Fibroblast of skin of right quadriceps (primary cell): ENCODE results near the gene UNC5CL.
"Not testable (repeated sequence)": the region's sequence is repeated elsewhere in the genome, so short reads cannot be mapped to it uniquely, and the experiment has no call there.

Experiments
- DNase-seq: peaks from one replicate; pipeline ENCODE4 v3.0.0-alpha.2; 2013

UNC5CL gene

DNA sequence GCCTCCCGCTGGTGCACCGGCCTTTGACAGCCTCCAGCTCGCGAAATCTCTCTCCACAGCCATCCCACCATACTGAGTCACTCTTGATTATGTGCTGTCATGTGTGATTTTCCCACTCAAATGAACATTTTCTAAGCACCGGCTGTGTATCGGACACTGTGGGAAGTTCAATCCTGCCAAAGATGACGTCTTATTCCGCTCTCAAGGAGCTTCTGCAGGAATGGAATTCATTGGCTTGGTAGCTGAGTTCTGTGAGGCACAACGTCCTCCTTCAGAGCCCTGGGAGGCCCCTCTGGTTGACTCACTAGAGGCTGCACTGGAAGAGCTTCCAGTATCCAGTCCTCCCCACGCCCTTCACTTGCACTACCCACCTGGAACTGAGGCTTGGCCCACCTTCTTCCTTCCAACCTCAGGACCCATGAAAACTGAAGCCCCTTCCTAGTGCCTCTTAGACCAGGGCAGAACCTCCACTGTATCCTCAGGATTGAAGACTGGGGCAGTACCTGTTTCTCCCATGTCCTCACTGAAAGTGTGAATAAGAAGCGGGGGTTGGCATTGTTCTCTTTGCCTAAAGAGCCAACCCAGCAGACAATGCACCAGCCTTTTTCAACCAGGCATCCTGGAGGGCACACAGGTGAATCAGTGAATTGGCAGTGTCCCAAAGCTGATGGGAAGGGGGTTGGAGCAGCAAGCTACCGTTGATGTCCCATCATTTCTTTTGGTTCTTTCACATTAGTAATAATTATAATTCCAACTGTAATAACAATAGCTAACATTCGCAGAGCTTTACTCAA, 1.7 kb downstream of the UNC5CL start:
- no peak for DNase-seq

DNA sequence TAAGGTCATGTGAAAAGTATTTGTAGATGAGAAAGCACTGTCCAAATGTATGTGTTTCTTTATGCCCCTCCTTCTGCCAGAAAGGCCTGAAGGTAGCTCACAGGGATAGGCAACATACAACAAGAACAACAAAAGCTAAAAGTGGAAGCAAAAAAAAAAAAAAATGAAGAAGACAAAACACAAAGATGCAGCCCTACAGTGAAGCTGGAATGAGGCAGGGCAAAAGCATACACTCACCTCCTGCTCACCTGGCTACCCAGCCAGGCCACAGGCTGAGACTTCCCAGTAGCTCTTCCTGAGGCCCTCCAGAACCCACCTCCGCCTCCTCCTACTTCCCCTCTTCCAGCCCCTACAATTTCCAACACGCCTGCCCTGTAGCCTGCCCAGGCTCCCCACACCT, 2.4 kb downstream of the UNC5CL start:
- DNase-seq = no peak

DNA sequence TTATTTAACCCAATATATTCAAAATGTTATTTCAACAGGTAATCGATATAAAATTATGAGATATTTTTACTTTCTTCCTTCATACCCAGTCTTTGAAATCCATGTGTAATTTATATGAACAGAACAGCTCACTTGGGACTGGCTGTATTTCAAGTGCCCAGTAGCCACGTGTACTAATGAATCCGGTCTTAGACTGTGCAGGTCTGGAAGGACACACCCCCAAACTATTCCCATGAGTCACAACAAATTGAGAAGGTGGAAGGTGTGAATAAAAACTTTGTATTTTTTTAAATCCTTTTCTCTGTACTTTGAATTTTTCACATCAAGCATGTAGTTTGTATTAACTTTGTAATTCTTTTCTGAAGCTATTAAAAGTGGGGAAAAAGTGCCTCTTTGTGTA, 2.8 kb downstream of the UNC5CL start:
- no peak for DNase-seq

DNA sequence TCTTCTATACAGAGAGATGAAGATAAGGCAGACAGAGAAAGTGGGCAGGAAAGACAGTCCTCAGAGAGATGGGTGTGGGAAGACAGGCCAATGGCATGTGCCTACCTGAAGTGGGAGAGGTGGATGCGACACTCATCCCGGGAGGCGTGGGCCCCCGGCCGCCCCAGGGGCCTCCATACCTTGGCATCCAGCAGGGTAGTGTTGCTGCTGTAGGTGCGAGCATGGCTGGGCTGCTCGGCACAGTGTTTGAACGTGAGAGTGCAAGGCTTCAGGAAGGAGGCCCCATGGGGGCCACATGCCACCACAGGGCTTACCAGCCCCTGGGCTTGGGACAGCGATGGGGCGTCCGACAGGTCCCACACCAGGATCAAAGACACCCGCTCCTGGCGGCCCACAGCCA, 5.2 kb downstream of the UNC5CL start:
- no peak for DNase-seq

DNA sequence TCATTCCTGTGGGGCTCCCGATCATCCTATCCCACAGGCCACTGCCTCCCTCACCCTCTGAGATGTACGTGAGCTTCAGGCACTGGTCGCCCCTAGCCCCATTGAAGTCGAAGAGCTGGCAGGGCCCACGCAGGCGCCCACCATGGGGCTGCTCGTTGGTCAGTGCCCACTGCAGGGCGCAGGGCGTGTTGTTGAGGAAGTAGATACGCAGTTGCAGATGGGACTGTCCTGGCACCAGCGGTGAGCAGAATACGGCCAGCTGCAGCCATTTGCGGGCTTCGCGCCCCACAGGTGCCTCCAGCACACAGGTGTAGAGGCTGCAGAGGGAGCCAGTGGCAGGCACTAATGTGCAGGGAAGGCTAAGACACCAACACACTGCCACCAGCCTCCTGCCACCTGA, 6.2 kb downstream of the UNC5CL start:
- no peak for DNase-seq

DNA sequence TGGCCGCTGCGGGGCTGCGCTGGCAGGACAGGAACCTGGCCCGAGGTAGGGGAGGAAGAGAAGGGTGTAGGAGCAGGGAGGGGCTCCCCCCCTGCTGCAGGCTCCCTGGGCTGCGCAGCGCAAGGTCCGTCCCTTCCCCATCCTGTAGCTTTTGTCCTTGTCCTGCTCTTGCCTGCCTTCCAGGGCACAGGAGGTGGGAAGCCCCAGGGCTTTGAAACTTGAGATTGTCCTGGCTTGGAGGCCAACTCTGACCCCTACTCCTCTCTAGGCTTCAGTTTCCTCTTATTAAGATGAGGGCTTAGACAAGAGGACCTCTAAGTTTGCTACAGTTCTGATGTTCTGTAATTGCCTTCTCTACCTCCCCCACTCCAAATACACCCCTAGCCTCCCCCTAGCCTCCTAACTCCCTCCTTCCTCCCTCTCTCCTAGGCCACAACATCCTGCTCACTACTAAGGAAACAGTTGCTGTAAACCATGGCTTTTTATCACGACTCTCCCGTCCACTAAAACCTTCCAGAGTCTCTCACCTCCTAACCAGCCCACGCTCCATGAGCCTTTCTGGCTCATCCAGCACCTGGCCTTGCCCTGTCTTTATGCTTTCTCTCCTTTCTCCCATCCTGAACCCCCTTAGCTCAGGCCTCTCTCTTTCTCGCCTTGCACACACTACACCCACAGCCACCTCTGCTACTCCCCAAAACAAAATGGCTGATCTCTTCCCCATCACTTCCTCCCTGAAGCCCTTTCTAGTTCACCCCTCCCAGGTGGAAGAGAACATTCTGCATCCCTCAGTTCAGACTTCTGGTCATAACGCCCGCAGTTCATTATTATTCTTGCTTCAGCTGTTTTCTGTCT, 10.2 kb downstream of the UNC5CL start:
- DNase-seq = no peak

DNA sequence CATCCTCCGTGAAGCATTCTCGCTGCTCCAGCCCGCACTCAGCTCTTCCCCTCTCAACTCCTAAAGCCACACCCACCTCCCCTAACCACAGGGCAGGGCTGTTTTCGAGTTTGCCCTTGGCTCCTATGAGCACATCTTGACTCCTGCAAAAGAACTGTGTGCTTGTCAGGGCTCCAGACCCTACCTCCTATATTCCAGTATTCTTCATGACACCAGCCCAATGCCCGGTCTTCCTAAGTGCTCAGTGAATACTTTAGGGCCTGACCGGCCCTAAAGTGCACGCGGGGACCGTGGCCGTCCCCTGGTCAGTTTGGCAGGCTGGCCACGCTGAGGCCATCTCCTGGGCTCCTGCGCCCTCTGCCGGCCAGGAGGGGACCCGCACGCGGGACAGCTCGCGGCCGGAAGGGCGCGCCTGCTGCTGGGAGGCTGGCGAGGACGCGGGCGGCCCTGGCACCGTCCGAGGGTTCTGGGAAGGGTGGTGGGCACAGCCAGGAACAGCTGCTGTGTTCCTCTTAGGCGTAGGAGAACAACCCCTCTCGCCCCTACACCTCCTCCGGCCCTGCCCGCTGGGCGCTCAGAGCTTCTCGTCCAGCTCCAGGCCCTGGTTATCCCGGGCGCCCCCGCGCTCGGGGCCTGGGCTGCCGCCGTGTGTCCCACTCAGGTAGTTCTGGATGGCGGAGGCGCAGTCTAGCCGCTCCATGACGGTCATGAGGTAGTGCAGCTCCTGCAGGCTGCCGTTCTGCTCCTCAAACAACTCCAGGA, 11.0 kb downstream of the UNC5CL start:
- peak; percentile 71 for DNase-seq

DNA sequence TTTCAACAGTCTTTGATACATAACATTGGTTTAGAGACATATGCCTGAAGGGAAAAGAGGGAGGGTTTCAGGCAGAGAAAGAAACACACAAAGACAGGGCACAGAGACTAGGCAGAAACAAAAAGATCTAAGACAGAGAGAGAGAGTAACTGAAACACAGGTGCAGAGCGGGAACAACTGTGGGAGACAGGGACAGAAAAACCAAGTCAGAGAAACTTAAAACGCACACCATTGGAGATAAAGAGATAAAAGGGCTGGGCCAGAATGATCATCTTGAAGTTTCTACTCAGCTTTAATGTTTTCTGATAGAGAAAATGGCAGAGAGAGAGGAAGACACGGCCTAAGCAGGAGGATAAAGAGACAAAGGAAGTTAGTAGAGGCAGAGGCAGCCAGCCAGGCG, 11.8 kb downstream of the UNC5CL start:
- DNase-seq = no peak

DNA sequence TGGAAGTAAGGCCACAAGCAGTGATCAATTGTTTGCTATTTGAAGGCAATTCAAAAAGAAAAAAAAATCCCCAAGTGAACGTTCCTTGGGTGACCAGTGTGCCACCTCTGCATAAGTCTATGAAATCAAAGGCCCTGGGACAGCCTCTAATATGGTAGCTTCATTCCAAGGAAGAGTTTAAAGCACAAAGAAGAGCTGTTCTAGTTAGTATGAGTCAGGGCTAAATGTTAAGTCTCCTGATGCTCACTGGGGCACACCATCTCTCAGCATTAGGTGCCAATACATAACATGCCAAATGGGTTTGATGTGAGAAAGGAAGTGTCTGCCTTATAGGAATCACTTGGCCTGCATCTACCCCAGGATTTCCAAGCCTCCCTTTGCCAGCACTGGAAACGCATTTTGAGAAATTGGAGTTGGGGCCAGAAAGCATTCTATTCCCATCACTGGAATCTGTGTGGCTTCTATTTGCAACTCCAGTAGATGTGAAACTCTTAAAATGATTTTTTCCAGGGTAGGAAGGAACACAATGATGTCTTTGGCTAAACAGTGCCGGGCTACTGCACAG, 13.0 kb downstream of the UNC5CL start:
- DNase-seq = no peak

DNA sequence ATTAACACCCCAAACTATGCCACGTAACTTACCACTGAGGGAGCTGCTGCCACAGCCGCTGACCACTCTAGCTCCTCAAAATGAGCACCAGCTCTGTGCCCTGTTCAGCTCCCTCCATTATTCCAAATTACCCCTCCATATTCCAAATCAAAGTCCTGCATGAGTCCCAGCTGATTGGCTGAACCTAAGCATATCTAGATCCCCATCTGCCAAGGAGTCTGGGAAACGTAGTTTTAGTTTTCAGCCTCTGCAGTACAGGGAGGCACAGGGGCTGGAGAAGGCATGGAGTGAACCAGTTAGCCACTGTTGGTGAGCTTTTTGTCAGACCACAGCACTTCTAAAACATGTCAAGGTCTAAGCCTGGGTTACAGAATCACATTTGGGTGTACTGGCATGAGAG, 15.9 kb downstream of the UNC5CL start:
- DNase-seq = no peak

DNA sequence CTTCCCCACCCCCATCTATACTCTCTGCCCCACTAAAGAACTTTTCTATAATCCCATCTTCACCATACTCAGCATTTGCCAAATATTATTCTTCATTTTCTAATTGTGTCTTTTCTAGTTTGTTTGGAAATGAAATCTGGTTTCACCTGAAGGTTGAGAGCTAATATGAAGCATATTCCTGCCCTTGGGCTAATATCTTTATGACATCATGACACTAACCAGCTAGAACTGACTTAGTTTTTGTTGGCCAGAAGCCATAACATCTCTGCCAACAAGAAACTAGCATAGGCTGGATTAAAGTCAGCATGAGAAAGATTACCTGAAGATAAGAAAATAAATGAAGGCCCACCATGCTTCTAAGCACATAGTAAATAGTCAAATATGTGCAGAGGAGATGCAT, 16.7 kb downstream of the UNC5CL start:
- no peak for DNase-seq

DNA sequence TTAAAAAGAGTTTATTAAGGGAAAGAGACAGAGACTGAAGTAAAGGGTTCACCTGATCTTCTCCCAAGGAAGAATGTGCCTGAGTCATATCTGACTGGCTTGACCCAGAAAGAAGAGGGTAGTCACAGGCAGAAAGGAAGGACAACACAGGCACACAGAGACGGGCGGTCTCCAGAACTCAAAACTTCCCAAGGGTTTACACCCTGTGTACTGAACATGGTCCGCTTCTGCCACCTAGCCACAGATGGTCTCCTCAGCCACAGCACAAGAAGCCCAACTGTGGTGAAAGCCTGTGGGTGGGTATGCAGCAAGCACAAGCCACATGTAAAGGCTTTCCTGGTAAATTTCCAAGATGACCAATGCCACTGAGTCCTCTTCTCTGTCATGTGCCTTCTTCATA, 17.2 kb downstream of the UNC5CL start:
- peak; percentile 73 for DNase-seq

DNA sequence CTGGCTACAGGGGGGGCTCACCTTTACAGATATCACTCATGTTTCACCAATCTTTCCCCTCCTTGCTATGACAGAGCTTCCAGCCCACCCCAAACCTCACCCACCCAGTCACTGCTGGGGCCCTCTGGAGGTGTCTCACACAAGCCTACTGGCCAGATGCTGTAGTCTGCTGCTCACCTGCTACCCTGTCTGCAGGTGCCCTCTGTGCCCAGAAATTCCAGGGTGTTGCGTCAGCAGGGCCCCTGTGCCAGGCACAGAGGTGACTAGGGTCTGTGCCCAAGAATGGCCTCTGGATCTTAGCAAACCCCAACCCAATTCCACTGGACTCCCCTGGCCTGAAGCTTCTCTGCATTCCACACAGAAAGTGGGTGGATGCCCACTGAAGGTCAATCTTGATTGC, 21.4 kb downstream of the UNC5CL start:
- no peak for DNase-seq

DNA sequence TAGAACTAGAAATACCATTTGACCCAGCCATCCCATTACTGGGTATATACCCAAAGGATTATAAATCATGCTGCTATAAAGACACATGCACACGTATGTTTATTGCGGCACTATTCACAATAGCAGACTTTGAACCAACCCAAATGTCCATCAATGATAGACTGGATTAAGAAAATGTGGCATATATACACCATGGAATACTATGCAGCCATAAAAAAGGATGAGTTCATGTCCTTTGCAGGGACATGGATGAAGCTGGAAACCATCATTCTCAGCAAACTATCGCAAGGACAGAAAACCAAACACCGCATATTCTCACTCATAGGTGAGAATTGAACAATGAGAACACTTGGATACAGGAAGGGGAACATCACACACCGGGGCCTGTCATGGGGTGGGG, 23.2 kb downstream of the UNC5CL start:
- DNase-seq = not testable (repeated sequence)

DNA sequence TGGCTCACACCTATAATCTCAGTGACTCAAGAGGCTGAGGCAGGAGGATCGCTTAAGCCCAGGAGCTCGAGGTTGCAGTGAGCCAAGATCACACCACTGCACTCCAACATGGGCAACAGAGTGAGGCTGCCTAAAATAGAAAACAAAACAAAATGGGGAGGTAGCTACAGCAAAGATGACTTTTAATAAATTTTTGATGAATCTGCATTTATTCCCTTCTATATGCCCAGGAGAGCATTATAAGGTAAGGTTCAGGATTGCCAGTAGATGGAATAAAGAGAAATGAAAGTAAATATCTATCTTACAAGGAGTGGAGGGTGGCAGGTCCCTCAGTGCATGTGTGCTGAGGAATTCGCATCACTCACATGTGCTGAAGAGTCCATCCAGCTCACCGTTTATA, 24.2 kb downstream of the UNC5CL start:
- no peak for DNase-seq

DNA sequence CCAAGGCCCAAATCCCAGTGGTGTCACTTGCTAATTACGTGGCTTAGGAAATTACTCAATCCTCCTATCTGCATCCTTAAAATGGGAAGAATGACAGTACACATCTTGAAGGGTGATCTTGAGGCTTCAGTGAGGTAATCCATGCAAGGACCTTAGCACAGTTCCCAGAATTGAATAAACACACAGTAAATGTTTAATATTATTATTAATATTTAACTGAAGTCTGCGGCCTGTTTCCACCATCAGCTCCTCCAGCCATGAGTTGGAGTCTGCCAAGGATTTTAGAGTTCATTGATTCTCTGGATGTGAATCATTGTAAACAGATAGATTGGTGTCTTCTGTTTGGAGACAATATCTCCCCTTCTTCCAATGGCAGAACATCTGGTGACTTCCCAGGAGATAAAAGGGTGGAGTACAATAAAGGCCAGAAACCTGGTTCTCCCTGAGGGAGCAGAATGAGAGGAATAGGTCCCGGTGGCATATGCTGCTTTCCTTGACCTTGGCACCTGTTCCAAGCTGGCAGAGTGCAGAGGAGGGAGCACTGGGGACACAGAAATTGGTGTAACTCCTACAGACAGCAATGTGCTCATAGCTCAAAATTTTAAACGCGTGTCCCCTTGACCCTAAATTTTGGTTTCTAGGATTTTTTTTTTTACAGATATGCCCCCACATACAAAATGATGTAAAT, 25.4 kb downstream of the UNC5CL start:
- no peak for DNase-seq

DNA sequence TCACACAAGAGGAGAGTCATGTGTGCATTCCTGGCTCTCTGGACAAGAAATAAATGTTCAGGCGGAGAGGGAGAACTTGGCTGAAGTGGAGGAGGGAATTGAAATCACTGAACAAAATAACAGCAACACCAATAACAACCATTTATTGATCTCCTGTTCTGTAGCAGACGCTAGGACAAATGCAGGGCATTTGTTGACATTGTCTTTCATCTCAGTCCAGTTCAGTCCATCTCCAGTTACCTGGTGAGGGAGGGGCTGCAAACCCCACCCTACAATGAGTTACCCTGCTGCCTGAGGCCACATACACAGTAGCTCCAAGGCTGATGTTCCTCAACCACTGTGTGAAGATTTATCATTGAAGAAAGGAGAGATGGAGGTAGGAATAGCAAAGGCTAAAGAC, 27.3 kb downstream of the UNC5CL start:
- no peak for DNase-seq

DNA sequence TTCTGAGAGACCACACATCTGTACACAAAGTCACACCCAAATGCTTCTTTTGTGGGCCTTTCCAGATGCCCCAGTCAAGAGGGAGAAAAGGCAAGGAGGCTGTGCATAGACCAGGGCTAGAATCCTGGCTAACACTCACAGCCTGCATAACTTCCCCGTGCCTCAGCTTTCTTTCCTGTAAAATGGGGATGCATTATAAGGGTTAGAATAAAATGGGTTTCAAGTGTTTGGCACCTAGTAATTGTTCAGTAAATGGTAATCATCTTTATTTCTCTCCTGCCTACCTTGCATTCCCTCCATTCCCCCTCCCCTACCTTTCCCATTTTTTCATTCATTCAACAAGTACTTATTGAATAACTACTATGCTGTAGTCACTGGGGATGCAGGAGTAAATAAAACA, 29.4 kb downstream of the UNC5CL start:
- DNase-seq = no peak

DNA sequence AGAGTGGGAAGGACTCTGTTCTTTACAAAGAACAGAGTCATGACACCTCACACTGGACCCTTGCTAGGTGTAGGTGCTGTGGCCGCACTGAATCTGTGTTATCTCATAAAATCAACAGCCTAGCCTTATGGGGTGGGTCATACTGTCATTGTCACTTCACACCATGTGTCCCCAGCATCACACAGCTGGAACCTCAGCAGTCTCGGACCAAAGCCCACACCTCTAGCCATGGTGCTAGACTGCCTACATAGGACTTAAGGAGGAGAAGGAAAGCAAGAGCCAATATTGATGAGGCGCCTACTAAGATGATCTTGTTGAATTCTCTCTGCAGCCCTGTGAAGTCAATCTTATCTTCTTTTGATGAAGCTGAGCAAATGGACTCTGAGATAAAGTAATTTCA, 31.0 kb downstream of the UNC5CL start:
- DNase-seq = no peak

DNA sequence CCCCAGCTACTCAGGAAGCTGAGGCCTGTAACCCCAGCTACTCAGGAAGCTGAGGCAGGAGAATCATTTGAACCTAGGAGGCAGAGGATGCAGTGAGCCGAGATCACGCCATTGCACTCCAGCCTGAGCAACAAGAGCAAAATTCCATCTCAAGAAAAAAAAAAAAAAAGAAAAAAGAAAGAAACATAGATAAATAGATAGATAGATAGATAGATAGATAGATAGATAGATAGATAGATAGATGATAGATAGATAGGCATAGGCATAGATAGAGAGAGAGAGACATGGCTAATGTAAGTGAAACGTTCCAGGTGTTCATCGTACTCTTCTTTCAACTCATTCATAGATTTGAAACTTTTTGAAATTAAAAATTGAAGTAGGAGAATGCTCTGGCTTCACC, 32.0 kb downstream of the UNC5CL start:
- DNase-seq = not testable (repeated sequence)

DNA sequence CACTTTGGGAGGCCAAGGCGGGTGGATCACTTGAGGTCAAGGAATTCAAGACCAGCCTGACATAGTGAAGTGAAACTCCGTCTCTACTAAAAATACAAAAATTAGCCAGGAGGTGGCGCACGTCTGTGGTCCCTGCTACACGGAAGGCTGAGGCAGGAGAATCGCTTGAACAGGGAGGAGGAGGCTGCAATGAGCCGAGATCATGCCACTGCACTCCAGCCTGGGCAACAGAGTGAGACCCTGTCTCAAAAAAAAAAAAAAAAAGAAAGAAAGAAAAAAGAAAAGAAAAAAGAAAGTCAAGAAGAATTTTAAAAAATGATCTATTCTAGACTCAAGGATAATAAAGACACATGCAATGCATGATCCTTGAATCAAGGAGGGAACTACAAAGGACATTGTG, 32.8 kb downstream of the UNC5CL start:
- peak; percentile 37 for DNase-seq

DNA sequence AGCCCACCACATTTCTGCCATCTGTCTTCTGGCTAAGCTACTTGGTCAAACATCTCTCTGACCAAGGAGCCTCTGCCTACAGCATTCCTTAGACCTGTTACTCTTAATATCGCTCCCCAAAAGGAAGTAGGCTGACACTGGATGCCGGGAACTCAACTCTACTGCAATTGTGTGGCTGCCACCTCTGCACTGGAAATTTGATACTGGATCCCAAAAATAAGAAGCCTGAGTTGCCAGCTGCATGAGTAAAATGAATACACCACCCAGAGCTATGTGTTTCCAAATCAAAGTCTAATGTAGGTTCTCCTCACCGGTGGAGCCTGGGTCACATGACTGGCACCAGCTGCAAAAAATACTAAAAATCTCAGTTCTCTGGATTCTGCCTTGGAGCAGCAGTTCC, 36.9 kb downstream of the UNC5CL start:
- DNase-seq = no peak

DNA sequence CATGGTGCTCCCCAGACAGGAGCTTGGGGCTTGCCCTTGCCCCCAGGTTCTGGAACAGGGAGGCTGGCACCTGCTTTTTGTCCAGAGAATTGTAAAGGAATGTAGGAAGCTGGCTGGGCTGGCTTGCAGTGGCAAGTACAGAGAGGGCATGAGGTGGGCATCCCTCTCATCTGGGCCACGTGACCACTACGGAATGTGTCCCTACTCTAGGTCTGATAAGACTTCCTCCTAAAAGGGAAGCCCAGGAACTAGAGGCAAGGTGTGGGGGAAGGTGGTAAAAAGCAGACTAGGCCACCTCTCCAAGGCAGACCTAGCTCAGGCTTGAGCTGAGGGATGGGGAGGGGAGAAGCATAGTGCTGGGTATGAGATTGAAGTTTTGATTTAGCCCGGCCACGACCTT, 38.8 kb downstream of the UNC5CL start:
- no peak for DNase-seq
